Heart left ventricle (tissue), 16 donors: ENCODE data around the gene PFKP. TPM values are rescaled to one million over a fixed set of nuclear protein-coding genes. Genes with fewer than 3 reads are reported as not detected.

Experiments used
- ATAC-seq, 4 donors: fragments of 200-7000 bp; cut with Tn5 transposase; one replicate each; pipeline ENCODE4 v1.9.1; 2020 to 2022; ENCODE audit warnings: moderate library complexity in 4 of 4, mild to moderate bottlenecking in 3 of 4, moderate number of reproducible peaks in 1 of 4
- DNase-seq, 5 donors: peaks; one replicate each; pipeline ENCODE4 v3.0.0-alpha.2; 2020
- H3K27ac ChIP-seq, 12 donors: fragments of 200-600 bp; sonication (generic) in 4 of 12; one replicate each; pipeline versions ENCODE4 v1.5.0 to v1.8.0; 2016 to 2022; ENCODE audit warnings: mild to moderate bottlenecking in 2 of 12
- H3K27me3 ChIP-seq, 9 donors: fragments of 200-600 bp; sonication (generic) in 2 of 9; one replicate each; pipeline versions ENCODE4 v1.5.1 to v1.8.0; 2016 to 2022; ENCODE audit warnings: mild to moderate bottlenecking in 3 of 9
- H3K36me3 ChIP-seq, 9 donors: fragments of 200-600 bp; sonication (generic) in 2 of 9; one replicate each; pipeline versions ENCODE4 v1.5.0 to v1.8.0; 2018 to 2022; ENCODE audit warnings: mild to moderate bottlenecking in 2 of 9
- H3K4me1 ChIP-seq, 12 donors: fragments of 200-600 bp; sonication (generic) in 4 of 12; one replicate each; pipeline versions ENCODE4 v1.5.0 to v1.8.0; 2016 to 2022; ENCODE audit warnings: mild to moderate bottlenecking in 3 of 12
- H3K4me3 ChIP-seq, 12 donors: fragments of 200-600 bp; sonication (generic) in 4 of 12; one replicate each; pipeline versions ENCODE4 v1.5.0 to v1.8.0; 2017 to 2022; ENCODE audit warnings: mild to moderate bottlenecking in 9 of 12, moderate library complexity in 4 of 12
- H3K9me3 ChIP-seq, 12 donors: fragments of 200-600 bp; sonication (generic) in 4 of 12; one replicate each; pipeline versions ENCODE4 v1.5.0 to v1.8.0; 2016 to 2022; ENCODE audit warnings: mild to moderate bottlenecking in 1 of 12
- CTCF ChIP-seq, 12 donors: fragments of 200-600 bp; sonication (generic) in 4 of 12; IDR thresholded peaks; one replicate each; pipeline versions ENCODE4 v1.5.0 to v1.8.0; 2018 to 2022; ENCODE audit warnings: antibody characterized with exemption in 12 of 12, mild to moderate bottlenecking in 5 of 12
- POLR2A ChIP-seq, 2 donors: fragments of 450-650 bp; IDR thresholded peaks; one replicate each; pipeline ENCODE4 v1.6.1; 2017; ENCODE audit warnings: antibody characterized with exemption in 2 of 2, mild to moderate bottlenecking in 2 of 2, moderate library complexity in 2 of 2
- WGBS, 4 donors: extraction: QIAGEN DNeasy Blood & Tissue Kit in 2 of 4; methylation state at CpG; one replicate each; pipeline versions ENCODE4 v1.1.5 to v1.1.7; 2013 to 2018; 5-methylcytosine and 5-hydroxymethylcytosine counted together
- intact Hi-C, 10 donors: fragments of 100-400 bp; cut with DNase I; formaldehyde crosslinking; loops; one replicate each; pipeline versions ENCODE4 v1.11.1 to v1.14.2; 2022
- polyA plus RNA-seq, 2 donors: library from polyadenylated mRNA; stranded (reverse); fragments of 200-250 nt; gene quantifications; one replicate each; pipeline ENCODE4 v1.2.3, GENCODE V29; 2013
- total RNA-seq, 9 donors: library from RNA; depleted of rRNA in 2 of 9; stranded (reverse); fragments of >200 nt in 2 of 9; fragmentation: NEBNext Ultra II Directional in 3 of 9; extraction: Animal tissue kit (Norgen Biotek cat#: 25700) in 3 of 9; gene quantifications; one replicate each; pipeline versions ENCODE4 v1.1.0 to v1.2.4, GENCODE V29; 2016 to 2023
- donor health status: ischemic (EF 13 %, LVEDD 7.1; RV severe dilation, severe dysfunction).
- donor health status: healthy with polysubstance abuse.
- donor health status: DM: no; HTN: yes; CAD: no.
- donor health status: DM: no; HTN: no; CAD: no.
- donor health status: ischemic (EF 25% LVEDD 6.9; RV normal size, moderate dysfunction).
- donor health status: ischemic (EF 25% LVEDD 5.7; RV mildly dilated, moderate dysfunction).
- donor health status: healthy.
- donor health status: DM: yes; HTN: yes; CAD: no.
- donor health status: ischemic (EF 35%, LVEDD 5.7; RV mildly dilated, moderate dysfunction).
- donor health status: nonischemic (EF 11% LVEDD 7.7; RV severe dilation, severe dysfunction).
- donor health status: DM: yes; HTN: yes; CAD: no.
- donor health status: PGD.
- donor health status: ischemic (EF 29% LVEDD 5.4; RV normal size, mild dysfunction).
- donor health status: nonischemic (EF 23%, LVEDD 6.1; RV moderate dilation, normal function).

Gene PFKP
- total and polyA plus RNA-seq, 11 donors = 68.0 to 318 (median 183) TPM

GRCh38 chr10:3054851-3055199 is 12.5 kb upstream of the PFKP start:
- H3K4me1 ChIP-seq = peaks cover 0 to 11% (median 5%) of the 10 kb centered on the region in 12 donors
- H3K9me3 ChIP-seq = peaks cover 0 to 5% (median 0%) of the 10 kb centered on the region in 12 donors
- H3K27me3 ChIP-seq = no peaks in the 10 kb centered on the region
- TF ChIP-seq CTCF (IDR thresholded peaks at IDR 0.05) (no peak), POLR2A (IDR thresholded peaks at IDR 0.05) (no peak)
- H3K36me3 ChIP-seq = no peaks in the 10 kb centered on the region
- no peak for DNase-seq
- no peak overlapping the region for H3K4me3 ChIP-seq
- H3K27ac ChIP-seq = peak overlapping the region in 10 of 12 donors; percentile 23 to 74 (median 50)
- WGBS, 4 donors = 27 to 41% (median 31%) methylated on average over 1 of the region's 1 CpG
- peak in 2 of 4 donors; percentile 36 to 69 for ATAC-seq
- intact Hi-C loops = no loop called here

GRCh38 chr10:3056280-3057037 is 10.9 kb upstream of the PFKP start:
- WGBS, 4 donors = 51 to 69% (median 62%) methylated on average over 5 of the region's 5 CpGs
- intact Hi-C loops = no loop called here

GRCh38 chr10:3057946-3058345 is 9.4 kb upstream of the PFKP start:
- H3K9me3 ChIP-seq = peaks cover 0 to 5% (median 0%) of the 10 kb centered on the region in 12 donors
- no peak overlapping the region for H3K4me3 ChIP-seq
- peaks cover 0 to 11% (median 5%) of the 10 kb centered on the region in 12 donors for H3K4me1 ChIP-seq
- TF ChIP-seq CTCF (IDR thresholded peaks at IDR 0.05) = no peak
- TF ChIP-seq POLR2A (IDR thresholded peaks at IDR 0.05) = no peak
- no peaks in the 10 kb centered on the region for H3K36me3 ChIP-seq
- intact Hi-C loops = no loop called here
- 80 to 92% (median 90%) methylated on average over 8 of the region's 8 CpGs for WGBS, 4 donors
- DNase-seq = no peak
- no peak overlapping the region for H3K27ac ChIP-seq
- no peaks in the 10 kb centered on the region for H3K27me3 ChIP-seq
- ATAC-seq = no peak

More at GRCh38 chr10:3056280-3057037, 10.9 kb upstream of the PFKP start:
- Histone ChIP-seq H3K4me3 (no peak overlapping the region), H3K9me3 (peaks cover 0 to 5% (median 0%) of the 10 kb centered on the region in 12 donors), H3K27me3 (no peaks in the 10 kb centered on the region), H3K4me1 (peaks cover 0 to 11% (median 5%) of the 10 kb centered on the region in 12 donors), H3K36me3 (no peaks in the 10 kb centered on the region), H3K27ac (no peak overlapping the region)
- ATAC-seq = peak in 1 of 4 donors; percentile 40
- DNase-seq = no peak
- TF ChIP-seq POLR2A (IDR thresholded peaks at IDR 0.05) (no peak), CTCF (IDR thresholded peaks at IDR 0.05) (no peak)

- 64 to 81% (median 73%) methylated on average over 7 to 8 of the region's 8 CpGs for WGBS, 4 donors
- no peaks in the 10 kb centered on the region for H3K9me3 ChIP-seq
- H3K4me1 ChIP-seq = peaks cover 0 to 14% (median 4%) of the 10 kb centered on the region in 12 donors
- intact Hi-C loops = no loop called here
- no peak overlapping the region for H3K4me3 ChIP-seq
- ATAC-seq (no peak), DNase-seq (no peak)
- no peaks in the 10 kb centered on the region for H3K36me3 ChIP-seq
- H3K27me3 ChIP-seq = no peaks in the 10 kb centered on the region
- no peak for TF ChIP-seq CTCF (IDR thresholded peaks at IDR 0.05)
- TF ChIP-seq POLR2A (IDR thresholded peaks at IDR 0.05) = no peak
- no peak overlapping the region for H3K27ac ChIP-seq
Measured at GRCh38 chr10:3059974-3060373, 7.4 kb upstream of the PFKP start.
